Testis (tissue), 2 donors: ENCODE measurements around the gene VILL.

Experiments
- POLR2A ChIP-seq: fragments of 450-650 bp; IDR thresholded peaks from one replicate; pipeline ENCODE4 v1.6.1; 2017; ENCODE audit warnings: antibody characterized with exemption, mild to moderate bottlenecking, moderate library complexity
- TF ChIP-seq, protein P1 (sequence below), 3 experiments: fragments of 450-650 bp in 2 of 3; fragments of 200-600 bp in 1 of 3; sonication (generic) in 1 of 3; IDR thresholded peaks; one replicate each; pipeline ENCODE4 v1.5.1; 2016 to 2019; ENCODE audit warnings: antibody characterized with exemption in 3 of 3, mild to moderate bottlenecking in 2 of 3, moderate library complexity in 1 of 3

GRCh38 chr3:37980462-37981347 lies 9.9 kb upstream of the VILL start:
- TF ChIP-seq, protein P1, sequence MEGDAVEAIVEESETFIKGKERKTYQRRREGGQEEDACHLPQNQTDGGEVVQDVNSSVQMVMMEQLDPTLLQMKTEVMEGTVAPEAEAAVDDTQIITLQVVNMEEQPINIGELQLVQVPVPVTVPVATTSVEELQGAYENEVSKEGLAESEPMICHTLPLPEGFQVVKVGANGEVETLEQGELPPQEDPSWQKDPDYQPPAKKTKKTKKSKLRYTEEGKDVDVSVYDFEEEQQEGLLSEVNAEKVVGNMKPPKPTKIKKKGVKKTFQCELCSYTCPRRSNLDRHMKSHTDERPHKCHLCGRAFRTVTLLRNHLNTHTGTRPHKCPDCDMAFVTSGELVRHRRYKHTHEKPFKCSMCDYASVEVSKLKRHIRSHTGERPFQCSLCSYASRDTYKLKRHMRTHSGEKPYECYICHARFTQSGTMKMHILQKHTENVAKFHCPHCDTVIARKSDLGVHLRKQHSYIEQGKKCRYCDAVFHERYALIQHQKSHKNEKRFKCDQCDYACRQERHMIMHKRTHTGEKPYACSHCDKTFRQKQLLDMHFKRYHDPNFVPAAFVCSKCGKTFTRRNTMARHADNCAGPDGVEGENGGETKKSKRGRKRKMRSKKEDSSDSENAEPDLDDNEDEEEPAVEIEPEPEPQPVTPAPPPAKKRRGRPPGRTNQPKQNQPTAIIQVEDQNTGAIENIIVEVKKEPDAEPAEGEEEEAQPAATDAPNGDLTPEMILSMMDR (IDR thresholded peaks at IDR 0.05) = no peak
- no peak for TF ChIP-seq POLR2A
